Gastrocnemius medialis (tissue), 4 donors: ENCODE data around the gene NCEH1.

ENCODE experiments used
- CTCF ChIP-seq, 5 experiments: fragments of 450-650 bp in 3 of 5; fragments of 200-600 bp in 2 of 5; sonication (generic) in 2 of 5; IDR thresholded peaks in 4 of 5; conservative IDR thresholded peaks in 1 of 5; 1 replicate in 4 of 5; 2 replicates in 1 of 5; pipeline ENCODE4 v1.5.1; 2016 to 2019; ENCODE audit warnings: antibody characterized with exemption in 5 of 5, mild to moderate bottlenecking in 3 of 5, moderate library complexity in 3 of 5
- POLR2A ChIP-seq, 2 donors: fragments of 450-650 bp; IDR thresholded peaks; one replicate each; pipeline ENCODE4 v1.6.1; 2017; ENCODE audit warnings: antibody characterized with exemption in 2 of 2, mild to moderate bottlenecking in 2 of 2, moderate library complexity in 2 of 2

GRCh38 chr3:172717493-172718088, 6.7 kb upstream of the NCEH1 start:
- TF ChIP-seq CTCF (IDR thresholded peaks at IDR 0.05 in 4 of 5, conservative IDR thresholded peaks at IDR 0.05 in 1 of 5) (no peak), POLR2A (IDR thresholded peaks at IDR 0.05) (no peak)
